Neuron (in vitro differentiated cells): Measurements from ENCODE around the gene EFCAB6.

Source experiments
- H2AFZ ChIP-seq: one replicate; pipeline ENCODE4 v1.6.1; 2013; ENCODE audit warnings: low read depth, mild to moderate bottlenecking, inconsistent platforms, low read length, moderate library complexity
- H3K27me3 ChIP-seq: one replicate; pipeline ENCODE4 v1.6.1; 2013; ENCODE audit warnings: low read length; ENCODE audit not compliant: insufficient read depth
- H3K36me3 ChIP-seq: one replicate; pipeline ENCODE4 v1.6.1; 2013; ENCODE audit warnings: low read length; ENCODE audit not compliant: insufficient read depth
- H3K4me1 ChIP-seq: one replicate; pipeline ENCODE4 v1.6.1; 2013; ENCODE audit warnings: low read length; ENCODE audit not compliant: insufficient read depth
- H3K4me3 ChIP-seq: 2 replicates; pipeline ENCODE4 v1.5.1; 2013; ENCODE audit warnings: mild to moderate bottlenecking, low read length, moderate library complexity
- H3K9me3 ChIP-seq: one replicate; pipeline ENCODE4 v1.6.1; 2013; ENCODE audit warnings: low read length

EFCAB6 gene

GRCh38 chr22:43546186-43546585 lies 265.9 kb downstream of the EFCAB6 start:
- no peaks in the 10 kb centered on the region for H3K9me3 ChIP-seq

GRCh38 chr22:43544289-43544673 lies 267.8 kb downstream of the EFCAB6 start:
- Histone ChIP-seq H3K4me3 (no peak overlapping the region), H3K27me3 (peaks cover 9% of the 10 kb centered on the region), H2AFZ (no peak overlapping the region), H3K4me1 (no peaks in the 10 kb centered on the region), H3K9me3 (no peaks in the 10 kb centered on the region), H3K36me3 (no peaks in the 10 kb centered on the region)

More at GRCh38 chr22:43546186-43546585, 265.9 kb downstream of the EFCAB6 start:
- H3K4me3 ChIP-seq = no peak overlapping the region
- peaks cover 9% of the 10 kb centered on the region for H3K27me3 ChIP-seq
- no peak overlapping the region for H2AFZ ChIP-seq
- no peaks in the 10 kb centered on the region for H3K36me3 ChIP-seq
- no peaks in the 10 kb centered on the region for H3K4me1 ChIP-seq

- Histone ChIP-seq H3K4me1 (no peaks in the 10 kb centered on the region), H3K27me3 (peaks cover 9% of the 10 kb centered on the region), H3K4me3 (no peak overlapping the region), H3K9me3 (no peaks in the 10 kb centered on the region), H2AFZ (no peak overlapping the region), H3K36me3 (no peaks in the 10 kb centered on the region)
These were observed 268.4 kb downstream of the EFCAB6 start for GRCh38 chr22:43543522-43544288.

GRCh38 chr22:43542681-43543521 lies 269.2 kb downstream of the EFCAB6 start:
- no peaks in the 10 kb centered on the region for H3K9me3 ChIP-seq
- no peaks in the 10 kb centered on the region for H3K4me1 ChIP-seq
- H2AFZ ChIP-seq = no peak overlapping the region
- H3K4me3 ChIP-seq = no peak overlapping the region
- no peaks in the 10 kb centered on the region for H3K36me3 ChIP-seq
- peaks cover 9% of the 10 kb centered on the region for H3K27me3 ChIP-seq

- no peak overlapping the region for H2AFZ ChIP-seq
- no peak overlapping the region for H3K4me3 ChIP-seq
- H3K27me3 ChIP-seq = peaks cover 9% of the 10 kb centered on the region
- H3K4me1 ChIP-seq = no peaks in the 10 kb centered on the region
- no peaks in the 10 kb centered on the region for H3K36me3 ChIP-seq
- H3K9me3 ChIP-seq = peaks cover 2% of the 10 kb centered on the region
These were observed 270.4 kb downstream of the EFCAB6 start for GRCh38 chr22:43541462-43542407.

GRCh38 chr22:43541022-43541421 lies 271.1 kb downstream of the EFCAB6 start:
- no peaks in the 10 kb centered on the region for H3K36me3 ChIP-seq
- no peaks in the 10 kb centered on the region for H3K4me1 ChIP-seq
- peaks cover 9% of the 10 kb centered on the region for H3K27me3 ChIP-seq
- peaks cover 2% of the 10 kb centered on the region for H3K9me3 ChIP-seq
- H3K4me3 ChIP-seq = no peak overlapping the region
- H2AFZ ChIP-seq = no peak overlapping the region

GRCh38 chr22:43540529-43540923 lies 271.6 kb downstream of the EFCAB6 start:
- H3K4me3 ChIP-seq = no peak overlapping the region
- no peaks in the 10 kb centered on the region for H3K36me3 ChIP-seq
- H3K4me1 ChIP-seq = no peaks in the 10 kb centered on the region
- H2AFZ ChIP-seq = no peak overlapping the region
- H3K9me3 ChIP-seq = peaks cover 2% of the 10 kb centered on the region
- H3K27me3 ChIP-seq = peaks cover 9% of the 10 kb centered on the region

- Histone ChIP-seq H3K36me3 (no peaks in the 10 kb centered on the region), H3K4me3 (no peak overlapping the region), H3K27me3 (peaks cover 7% of the 10 kb centered on the region), H2AFZ (no peak overlapping the region), H3K9me3 (peaks cover 2% of the 10 kb centered on the region), H3K4me1 (no peaks in the 10 kb centered on the region)
These were observed 272.3 kb downstream of the EFCAB6 start for GRCh38 chr22:43539572-43540528.

- Histone ChIP-seq H2AFZ (no peak overlapping the region), H3K9me3 (peaks cover 2% of the 10 kb centered on the region), H3K27me3 (no peaks in the 10 kb centered on the region), H3K4me1 (no peaks in the 10 kb centered on the region), H3K36me3 (no peaks in the 10 kb centered on the region), H3K4me3 (no peak overlapping the region)
These were observed 275.0 kb downstream of the EFCAB6 start for GRCh38 chr22:43537019-43537585.

GRCh38 chr22:43535741-43536140 lies 276.4 kb downstream of the EFCAB6 start:
- Histone ChIP-seq H3K4me1 (no peaks in the 10 kb centered on the region), H3K4me3 (no peak overlapping the region), H2AFZ (no peak overlapping the region), H3K27me3 (no peaks in the 10 kb centered on the region), H3K36me3 (no peaks in the 10 kb centered on the region), H3K9me3 (peaks cover 2% of the 10 kb centered on the region)

- Histone ChIP-seq H3K4me1 (no peaks in the 10 kb centered on the region), H3K4me3 (no peak overlapping the region), H2AFZ (no peak overlapping the region), H3K9me3 (peaks cover 2% of the 10 kb centered on the region), H3K36me3 (no peaks in the 10 kb centered on the region), H3K27me3 (no peaks in the 10 kb centered on the region)
These were observed 276.8 kb downstream of the EFCAB6 start for GRCh38 chr22:43535336-43535735.

- H3K27me3 ChIP-seq = no peaks in the 10 kb centered on the region
- H2AFZ ChIP-seq = no peak overlapping the region
- peaks cover 2% of the 10 kb centered on the region for H3K9me3 ChIP-seq
- no peaks in the 10 kb centered on the region for H3K4me1 ChIP-seq
- H3K4me3 ChIP-seq = no peak overlapping the region
- H3K36me3 ChIP-seq = no peaks in the 10 kb centered on the region
These were observed 277.2 kb downstream of the EFCAB6 start for GRCh38 chr22:43534916-43535315.
